HepG2 (cell line): ENCODE measurements around the gene ILKAP. TPM values are rescaled to one million over a fixed set of nuclear protein-coding genes. Genes with fewer than 3 reads are reported as not detected.

ENCODE experiments used
- ATAC-seq: fragments of 200-7000 bp; cut with Tn5 transposase; 3 replicates; pipeline ENCODE4 v1.9.1; 2020; ENCODE audit warnings: mild to moderate bottlenecking, moderate library complexity
- BruUV-seq: library from RNA; stranded (reverse); fragments of 400-500 nt; replicated peaks from 2 replicates; lab custom pipeline; 2021; lab: Mats Ljungman, UMichigan
- CTCF ChIA-PET: fragments of 300-600 bp; formaldehyde crosslinking; extraction: SDS; loops from one replicate; lab custom pipeline; 2021; ENCODE audit warnings: low total read pairs, inconsistent platforms, low intra/inter-chr PET ratio; lab: Yijun Ruan, JAX
- POLR2A ChIA-PET: fragments of 350-600 bp; sonication (Branson Sonifier 250); formaldehyde crosslinking; loops from one replicate; lab custom pipeline; 2020; ENCODE audit warnings: antibody characterized with exemption, inconsistent platforms; lab: Yijun Ruan, JAX
- DNase-seq: peaks from one replicate; pipeline ENCODE4 v3.0.0-alpha.2; 2015; ENCODE audit warnings: low spot score
- FAIRE-seq: peaks from 3 replicates; lab custom pipeline; 2011; peaks lifted over from hg19 to GRCh38; lab: Jason Lieb, UNC
- H2AFZ ChIP-seq: one replicate; pipeline ENCODE4 v1.6.1; 2011; ENCODE audit warnings: low read length, inconsistent platforms
- H3K27ac ChIP-seq: fragments of 300-600 bp; 3 replicates; pipeline ENCODE4 v1.8.0; 2011; ENCODE audit warnings: mixed run types, mild to moderate bottlenecking, mixed read lengths, low read length, inconsistent platforms; ENCODE audit not compliant: insufficient read depth; ENCODE audit errors: extremely low read length
- H3K27me3 ChIP-seq, 2 experiments: fragments of 200-600 bp in 1 of 2; 2 replicates in 1 of 2; 3 replicates in 1 of 2; pipeline versions ENCODE4 v1.6.0 to v1.8.0; 2011; ENCODE audit warnings: low read length in 2 of 2, mild to moderate bottlenecking in 2 of 2, moderate library complexity in 2 of 2, inconsistent platforms in 1 of 2; ENCODE audit not compliant: insufficient read depth in 2 of 2, control insufficient read depth in 1 of 2
- H3K36me3 ChIP-seq, 2 experiments: fragments of 200-600 bp in 1 of 2; replicated peaks in 1 of 2; 2 replicates in 1 of 2; 3 replicates in 1 of 2; pipeline versions ENCODE4 v1.5.1 to v1.8.0; 2011; ENCODE audit warnings: low read length in 2 of 2, inconsistent platforms in 1 of 2; ENCODE audit not compliant: insufficient read depth in 2 of 2, control insufficient read depth in 1 of 2
- H3K4me1 ChIP-seq: 2 replicates; pipeline ENCODE4 v1.5.1; 2012; ENCODE audit warnings: low read length, inconsistent platforms; ENCODE audit not compliant: insufficient read depth
- H3K4me2 ChIP-seq: 2 replicates; pipeline ENCODE4 v1.6.0; 2011; ENCODE audit warnings: low read depth, low read length, inconsistent platforms
- H3K4me3 ChIP-seq, 3 experiments: fragments of 200-600 bp in 1 of 3; sonication (generic), shearing (Covaris generic) in 1 of 3; replicated peaks in 1 of 3; 2 replicates each; pipeline ENCODE4 v1.5.1; 2011 to 2016; ENCODE audit warnings: low read length in 3 of 3, inconsistent platforms in 2 of 3, low read depth in 2 of 3, mild to moderate bottlenecking in 2 of 3, control low read depth in 1 of 3, mixed read lengths in 1 of 3; ENCODE audit not compliant: insufficient read depth in 1 of 3
- H3K79me2 ChIP-seq: one replicate; pipeline ENCODE4 v1.6.1; 2011; ENCODE audit warnings: low read length, inconsistent platforms; ENCODE audit not compliant: insufficient read depth
- H3K9ac ChIP-seq: 2 replicates; pipeline ENCODE4 v1.6.0; 2011; ENCODE audit warnings: mild to moderate bottlenecking, low read depth, low read length, inconsistent platforms; ENCODE audit not compliant: insufficient read depth
- H3K9me3 ChIP-seq: 2 replicates; pipeline ENCODE4 v1.5.1; 2012; ENCODE audit warnings: mild to moderate bottlenecking, low read length
- H4K20me1 ChIP-seq: 2 replicates; pipeline ENCODE4 v1.6.0; 2011; ENCODE audit warnings: inconsistent platforms, mild to moderate bottlenecking, low read length, moderate library complexity; ENCODE audit not compliant: insufficient read depth
- HNRNPLL ChIP-seq: fragments of 200-400 bp; formaldehyde crosslinking; IDR thresholded peaks from 2 replicates; pipeline ENCODE4 v1.6.1; 2017; ENCODE audit warnings: mild to moderate bottlenecking, low read depth, low read length; ENCODE audit not compliant: poor library complexity, severe bottlenecking
- MTA1 ChIP-seq: sonication (generic); formaldehyde crosslinking; IDR thresholded peaks from 2 replicates; pipeline ENCODE4 v1.4.0; 2020; ENCODE audit warnings: missing genetic modification reagents, mild to moderate bottlenecking, borderline replicate concordance
- NFE2L1 ChIP-seq: sonication (generic); formaldehyde crosslinking; IDR thresholded peaks from 2 replicates; pipeline ENCODE4 v1.4.0; 2020; ENCODE audit warnings: missing genetic modification reagents, mild to moderate bottlenecking, borderline replicate concordance
- SIX4 ChIP-seq: sonication (generic); formaldehyde crosslinking; IDR thresholded peaks from 2 replicates; pipeline ENCODE4 v1.4.0; 2020; ENCODE audit warnings: missing genetic modification reagents
- ZNF768 ChIP-seq: sonication (generic); formaldehyde crosslinking; IDR thresholded peaks from 2 replicates; pipeline ENCODE4 v1.4.0; 2020; ENCODE audit warnings: missing genetic modification reagents
- WGBS: methylation state at CpG from one replicate; pipeline ENCODE4 v1.1.6; 2017; ENCODE audit warnings: low lambda C conversion rate; 5-methylcytosine and 5-hydroxymethylcytosine counted together
- in situ Hi-C: cut with HindIII; loops from 2 replicates; pipeline ENCODE4 v1.10.0; 2017; ENCODE audit warnings: low pct_unique_long_range_greater_than_20kb; ENCODE audit not compliant: extremely low pct_ligation_motif_present
- intact Hi-C: fragments of 100-400 bp; cut with micrococcal nuclease; formaldehyde crosslinking; loops from one replicate; pipeline ENCODE4 v1.10.0; 2022; ENCODE audit not compliant: unreplicated experiment
- polyA plus RNA-seq, 8 experiments: library from polyadenylated mRNA; depleted of rRNA in 3 of 8; stranded (reverse) in 7 of 8; unstranded in 1 of 8; fragments of >200 nt; fragmentation: Illumina TruSeq in 4 of 8; extraction: Trizol in 4 of 8; gene quantifications; 2 replicates each; pipeline versions ENCODE4 v1.2.1 to v1.2.3, GENCODE V29; 2011 to 2016; ENCODE audit warnings: low read depth in 4 of 8, missing spikeins in 1 of 8, mixed read lengths in 1 of 8; ENCODE audit not compliant: insufficient read depth in 1 of 8
- total RNA-seq, 5 experiments: library from RNA; depleted of rRNA; stranded (reverse); fragments of >200 nt; fragmentation: Illumina TruSeq; extraction: Trizol; gene quantifications; 2 replicates each; pipeline ENCODE4 v1.2.3, GENCODE V29; 2016; ENCODE audit warnings: low read depth in 1 of 5
- TF ChIP-seq, protein P1 (sequence below): sonication (generic); formaldehyde crosslinking; IDR thresholded peaks from 2 replicates; pipeline ENCODE4 v1.8.0; 2022; ENCODE audit warnings: missing genetic modification reagents, mild to moderate bottlenecking, borderline replicate concordance
- TF ChIP-seq, protein P2 (sequence below): sonication (generic); formaldehyde crosslinking; IDR thresholded peaks from 2 replicates; pipeline ENCODE4 v1.5.0; 2020; ENCODE audit warnings: missing genetic modification reagents, mild to moderate bottlenecking, borderline replicate concordance

ILKAP gene
- total and polyA plus RNA-seq, 2 of the 13 experiments (the other 11 are each of a cell fraction or from before 2014, with no cell fraction given) = 29.6 to 33.1 TPM

DNA sequence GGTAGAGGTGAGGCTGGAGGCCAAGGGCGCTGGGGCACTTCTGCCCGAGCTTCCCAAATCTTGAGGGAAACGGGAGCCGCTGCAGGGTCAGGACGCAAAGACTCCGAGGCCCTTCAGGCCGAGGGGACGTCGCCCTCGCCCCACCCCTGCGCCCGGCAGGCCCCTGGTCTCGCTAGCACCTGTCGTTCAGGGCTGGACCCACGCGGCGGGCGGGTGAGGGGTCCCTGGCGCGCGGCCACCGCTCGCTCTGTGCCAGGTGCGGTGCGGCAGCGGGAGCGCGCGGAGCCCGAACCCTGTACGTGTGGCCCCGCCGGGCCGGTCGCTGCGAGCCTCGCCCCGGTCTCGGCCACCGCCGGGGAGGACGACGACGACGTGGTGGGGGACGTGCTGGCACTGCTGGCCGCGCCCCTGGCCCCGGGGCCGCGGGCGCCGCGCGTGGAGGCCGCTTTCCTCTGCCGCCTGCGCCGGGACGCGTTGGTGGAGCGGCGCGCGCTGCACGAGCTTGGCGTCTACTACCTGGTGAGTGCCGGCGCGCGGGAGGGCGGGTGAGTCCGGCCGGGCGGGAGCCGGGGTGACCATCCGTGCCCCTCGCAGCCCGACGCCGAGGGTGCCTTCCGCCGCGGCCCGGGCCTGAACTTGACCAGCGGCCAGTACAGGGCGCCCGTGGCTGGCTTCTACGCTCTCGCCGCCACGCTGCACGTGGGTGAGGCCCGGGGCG lies 39.9 kb downstream of the ILKAP start (continued):
- TF ChIP-seq ZNF768 (CRISPR knock-in tag) (0 out of 2 replicates have a peak, but pooled peaks have one; percentile 3), SIX4 (CRISPR knock-in tag) (no peak)

DNA sequence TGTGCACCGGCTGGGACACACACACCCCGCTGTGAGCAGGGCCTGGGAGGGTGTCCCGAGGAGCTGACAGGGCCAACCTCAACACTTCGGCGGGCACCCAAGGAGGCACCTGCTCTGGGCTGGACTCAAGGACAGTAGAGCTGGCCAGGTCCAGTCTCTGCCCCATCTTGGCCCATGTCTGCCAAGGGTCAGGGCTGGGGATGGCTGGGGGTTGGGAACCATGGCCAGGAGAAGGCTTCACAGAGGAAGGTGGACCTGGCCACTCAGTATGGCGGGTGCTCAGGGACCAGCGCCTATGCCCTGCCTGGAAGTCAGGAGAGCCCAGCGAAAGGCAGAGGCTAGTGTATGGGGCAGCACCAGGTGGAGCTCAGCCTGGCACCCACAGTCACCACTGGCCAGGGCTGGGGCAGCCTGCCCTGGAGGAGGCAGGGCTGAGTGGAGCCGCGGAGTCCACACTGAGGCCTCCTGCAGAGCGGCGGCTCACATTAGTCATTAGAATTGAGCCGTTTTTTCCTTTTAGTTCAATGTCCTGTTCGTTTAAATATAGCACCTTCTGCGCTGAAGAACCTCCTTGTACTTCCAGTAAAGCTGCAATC lies 40.6 kb downstream of the ILKAP start:
- FAIRE-seq (no peak), DNase-seq (no peak), ATAC-seq (peak; percentile 6)
- CTCF ChIA-PET = no interaction called here
- H3K9me3 ChIP-seq = no peaks in the 10 kb centered on the region
- no peak overlapping the region for H3K27ac ChIP-seq
- no peak overlapping the region for H2AFZ ChIP-seq
- POLR2A ChIA-PET = no interaction called here
- no peaks in the 10 kb centered on the region for H3K79me2 ChIP-seq
- peaks cover 32 to 58% of the 10 kb centered on the region in 2 experiments for H3K27me3 ChIP-seq
- 51% methylated on average over 9 of the region's 15 CpGs for WGBS
- peak overlapping the region; percentile 15 to 59 (median 21); a peak in 3 of 6 replicates for H3K4me3 ChIP-seq
- H3K4me2 ChIP-seq = peak overlapping the region; percentile 71
- in situ Hi-C loops = no loop called here
- no peaks in the 10 kb centered on the region for H4K20me1 ChIP-seq
- H3K9ac ChIP-seq = no peak overlapping the region; the same call in 1 of the 2 replicates
- peaks cover 36% of the 10 kb centered on the region for H3K4me1 ChIP-seq
- no TSS peak for BruUV-seq
- no peaks in the 10 kb centered on the region; a peak in 2 of 5 replicates for H3K36me3 ChIP-seq
- TF ChIP-seq NFE2L1 (CRISPR knock-in tag) (0 out of 2 replicates have a peak, but pooled peaks have one; percentile 42), MTA1 (CRISPR knock-in tag) (0 out of 2 replicates have a peak, but pooled peaks have one; percentile 33), HNRNPLL (peak; percentile 11)
- TF ChIP-seq, protein P1, sequence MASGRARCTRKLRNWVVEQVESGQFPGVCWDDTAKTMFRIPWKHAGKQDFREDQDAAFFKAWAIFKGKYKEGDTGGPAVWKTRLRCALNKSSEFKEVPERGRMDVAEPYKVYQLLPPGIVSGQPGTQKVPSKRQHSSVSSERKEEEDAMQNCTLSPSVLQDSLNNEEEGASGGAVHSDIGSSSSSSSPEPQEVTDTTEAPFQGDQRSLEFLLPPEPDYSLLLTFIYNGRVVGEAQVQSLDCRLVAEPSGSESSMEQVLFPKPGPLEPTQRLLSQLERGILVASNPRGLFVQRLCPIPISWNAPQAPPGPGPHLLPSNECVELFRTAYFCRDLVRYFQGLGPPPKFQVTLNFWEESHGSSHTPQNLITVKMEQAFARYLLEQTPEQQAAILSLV (CRISPR knock-in tag) = no peak
- TF ChIP-seq, protein P2, sequence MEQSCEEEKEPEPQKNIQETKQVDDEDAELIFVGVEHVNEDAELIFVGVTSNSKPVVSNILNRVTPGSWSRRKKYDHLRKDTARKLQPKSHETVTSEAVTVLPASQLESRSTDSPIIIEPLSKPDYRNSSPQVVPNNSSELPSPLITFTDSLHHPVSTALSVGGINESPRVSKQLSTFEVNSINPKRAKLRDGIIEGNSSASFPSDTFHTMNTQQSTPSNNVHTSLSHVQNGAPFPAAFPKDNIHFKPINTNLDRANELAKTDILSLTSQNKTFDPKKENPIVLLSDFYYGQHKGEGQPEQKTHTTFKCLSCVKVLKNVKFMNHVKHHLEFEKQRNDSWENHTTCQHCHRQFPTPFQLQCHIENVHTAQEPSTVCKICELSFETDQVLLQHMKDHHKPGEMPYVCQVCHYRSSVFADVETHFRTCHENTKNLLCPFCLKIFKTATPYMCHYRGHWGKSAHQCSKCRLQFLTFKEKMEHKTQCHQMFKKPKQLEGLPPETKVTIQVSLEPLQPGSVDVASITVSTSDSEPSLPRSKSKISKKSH (CRISPR knock-in tag) = 0 out of 2 replicates have a peak, but pooled peaks have one; percentile 25
- intact Hi-C loops = no loop called here
